K562 (cell line): ENCODE measurements around the gene AGBL1. TPM values are rescaled to one million over a fixed set of nuclear protein-coding genes. Genes with fewer than 3 reads are reported as not detected.

Experiments used
- ATAC-seq: fragments of 200-7000 bp; cut with Tn5 transposase; 3 replicates; pipeline ENCODE4 v1.9.1; 2020; ENCODE audit warnings: moderate library complexity
- BruUV-seq: library from RNA; stranded (reverse); fragments of 400-500 nt; replicated peaks from 2 replicates; lab custom pipeline; 2021; lab: Mats Ljungman, UMichigan
- CTCF ChIA-PET: fragments of 300-600 bp; formaldehyde crosslinking; extraction: SDS; loops from one replicate; lab custom pipeline; 2021; ENCODE audit warnings: low intra/inter-chr PET ratio; lab: Yijun Ruan, JAX
- POLR2A ChIA-PET: fragments of 300-600, 350-650 bp; sonication (Branson Sonifier 250); formaldehyde crosslinking; extraction: SDS; loops from one replicate; lab custom pipeline; 2021; ENCODE audit warnings: antibody characterized with exemption, inconsistent platforms; lab: Yijun Ruan, JAX
- DNase-seq, 4 experiments: peaks; one replicate each; pipeline versions ENCODE4 v3.0.0 to v3.0.0-alpha.2; 2011 to 2018; ENCODE audit warnings: low spot score in 3 of 4, mixed read lengths in 3 of 4; ENCODE audit errors: extremely low read depth in 1 of 4
- FAIRE-seq: peaks from 2 replicates; lab custom pipeline; 2011; peaks lifted over from hg19 to GRCh38; lab: Jason Lieb, UNC
- H2AFZ ChIP-seq: 2 replicates; pipeline ENCODE4 v1.6.0; 2011; ENCODE audit warnings: low read depth, low read length, control low read depth, inconsistent platforms
- H3K27ac ChIP-seq: fragments of 200-600 bp; 3 replicates; pipeline ENCODE4 v1.8.0; 2011; ENCODE audit warnings: low read depth, mild to moderate bottlenecking, control low read depth, inconsistent platforms, low read length, moderate library complexity, mixed read lengths; ENCODE audit errors: extremely low read depth
- H3K27me3 ChIP-seq, 2 experiments: fragments of 300-600 bp in 1 of 2; 2 replicates in 1 of 2; 3 replicates in 1 of 2; pipeline versions ENCODE4 v1.6.0 to v1.8.0; 2011; ENCODE audit warnings: inconsistent platforms in 2 of 2, low read length in 2 of 2, mild to moderate bottlenecking in 1 of 2, mixed read lengths in 1 of 2, moderate library complexity in 1 of 2; ENCODE audit not compliant: control insufficient read depth in 2 of 2, insufficient read depth in 2 of 2
- H3K36me3 ChIP-seq: fragments of 300-600 bp; 3 replicates; pipeline ENCODE4 v1.8.0; 2011; ENCODE audit warnings: mild to moderate bottlenecking, low read length, inconsistent platforms; ENCODE audit not compliant: control insufficient read depth, insufficient read depth
- H3K4me1 ChIP-seq, 2 experiments: fragments of 200-600 bp in 1 of 2; replicated peaks in 1 of 2; 2 replicates in 1 of 2; 3 replicates in 1 of 2; pipeline versions ENCODE4 v1.5.1 to v1.8.0; 2011; ENCODE audit warnings: inconsistent platforms in 2 of 2, low read length in 2 of 2, mild to moderate bottlenecking in 1 of 2, mixed read lengths in 1 of 2, moderate library complexity in 1 of 2; ENCODE audit not compliant: control insufficient read depth in 2 of 2, insufficient read depth in 2 of 2
- H3K4me2 ChIP-seq: 2 replicates; pipeline ENCODE4 v1.6.1; 2011; ENCODE audit warnings: low read length, control low read depth, inconsistent platforms, mixed read lengths; ENCODE audit not compliant: insufficient read depth
- H3K4me3 ChIP-seq: fragments of 200-600 bp; sonication (generic), shearing (Covaris generic); 2 replicates; pipeline ENCODE4 v1.5.1; 2016; ENCODE audit warnings: control low read depth, inconsistent platforms
- H3K79me2 ChIP-seq: fragments of 200-600 bp; 3 replicates; pipeline ENCODE4 v1.8.0; 2011; ENCODE audit warnings: low read length, inconsistent platforms; ENCODE audit not compliant: control insufficient read depth, insufficient read depth
- H3K9ac ChIP-seq, 2 experiments: 2 replicates each; pipeline versions ENCODE4 v1.6.0 to v1.6.1; 2011; ENCODE audit warnings: low read depth in 2 of 2, low read length in 2 of 2, control low read depth in 1 of 2, inconsistent platforms in 1 of 2, mild to moderate bottlenecking in 1 of 2, mixed read lengths in 1 of 2; ENCODE audit not compliant: insufficient read depth in 1 of 2
- H3K9me1 ChIP-seq: one replicate; pipeline ENCODE4 v1.6.0; 2011; ENCODE audit warnings: inconsistent platforms, mild to moderate bottlenecking, low read length, moderate library complexity; ENCODE audit not compliant: control insufficient read depth, insufficient read depth
- H3K9me3 ChIP-seq: replicated peaks from 2 replicates; pipeline ENCODE4 v1.5.1; 2011; ENCODE audit warnings: low read depth, low read length, inconsistent platforms; ENCODE audit not compliant: control insufficient read depth, insufficient read depth
- H4K20me1 ChIP-seq: replicated peaks from 2 replicates; pipeline ENCODE4 v1.6.1; 2011; ENCODE audit warnings: low read length, inconsistent platforms, mixed read lengths; ENCODE audit not compliant: control insufficient read depth, insufficient read depth
- BMI1 ChIP-seq: fragments of 150-350 bp; IDR thresholded peaks from 2 replicates; pipeline ENCODE4 v1.6.1; 2014; ENCODE audit warnings: low read length
- CC2D1A ChIP-seq: fragments of 450-650 bp; IDR thresholded peaks from 2 replicates; pipeline ENCODE4 v1.6.1; 2017; ENCODE audit warnings: mild to moderate bottlenecking
- EWSR1 ChIP-seq: fragments of 450-650 bp; IDR thresholded peaks from 2 replicates; pipeline ENCODE4 v1.6.1; 2018; ENCODE audit warnings: borderline replicate concordance, mild to moderate bottlenecking, low read depth, moderate library complexity; ENCODE audit not compliant: partially characterized antibody
- WGBS: fragments of 100-300 bp; shearing (Covaris generic); methylation state at CpG from one replicate; pipeline ENCODE4 v1.1.6; 2016; ENCODE audit warnings: low coverage, mixed read lengths; ENCODE audit not compliant: insufficient coverage; ENCODE audit errors: missing lambda C conversion rate; 5-methylcytosine and 5-hydroxymethylcytosine counted together
- in situ Hi-C: fragments of 300-500 bp; cut with MboI; formaldehyde crosslinking; loops from 4 replicates; pipeline ENCODE4 v1.15.0; 2018; ENCODE audit warnings: inconsistent platforms, mixed read lengths
- intact Hi-C: fragments of 100-400 bp; cut with micrococcal nuclease; formaldehyde crosslinking; loops from 2 replicates; pipeline ENCODE4 v1.14.2; 2022
- polyA plus RNA-seq, 8 experiments: library from polyadenylated mRNA; depleted of rRNA in 4 of 8; stranded (reverse) in 5 of 8; unstranded in 3 of 8; fragments of >200 nt; fragmentation: Nextera tagmentation in 2 of 8; fragmentation: Illumina TruSeq in 1 of 8; extraction: Ambion mirVana in 2 of 8; extraction: Trizol in 1 of 8; gene quantifications; 2 replicates each; pipeline versions ENCODE4 v1.2.1 to v1.2.3, GENCODE V29; 2011 to 2014; ENCODE audit warnings: inconsistent platforms in 1 of 8, missing spikeins in 1 of 8
- total RNA-seq, 7 experiments: library from RNA; depleted of rRNA in 6 of 7; stranded (reverse); fragments of >200 nt in 6 of 7; fragmentation: Illumina TruSeq in 2 of 7; extraction: Trizol in 2 of 7; gene quantifications; 2 replicates each; pipeline versions ENCODE4 v1.2.1 to v1.2.3, GENCODE V29; 2011 to 2021; ENCODE audit warnings: low replicate concordance in 1 of 7
- TF ChIP-seq, protein P1 (sequence below): fragments of 450-650 bp; formaldehyde crosslinking; IDR thresholded peaks from 2 replicates; pipeline ENCODE4 v1.4.0; 2022; ENCODE audit warnings: mild to moderate bottlenecking, moderate library complexity

AGBL1 gene
- total and polyA plus RNA-seq, 9 of the 15 experiments (the other 6 are each of a cell fraction or from before 2014, with no cell fraction given): not detected

DNA sequence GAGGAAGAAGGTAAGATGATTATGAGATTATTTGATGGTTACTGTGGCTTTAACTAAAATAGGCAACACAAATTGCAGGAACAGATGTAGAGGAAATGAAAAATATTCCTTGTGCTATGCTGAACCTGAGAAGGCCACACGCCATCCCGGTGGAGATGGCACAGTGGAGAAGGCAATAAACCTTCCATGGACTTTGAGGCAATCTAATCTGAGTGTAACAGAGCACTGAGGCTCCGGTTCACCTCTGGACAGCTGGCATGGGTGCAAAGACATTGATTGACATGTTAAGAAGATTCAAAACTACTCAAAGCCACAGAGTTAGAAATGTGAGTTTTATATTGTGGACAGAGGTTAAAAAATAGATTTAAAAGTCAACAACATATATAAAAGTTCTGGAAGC, 535.7 kb downstream of the AGBL1 start (continued):
- TF ChIP-seq, protein P1, sequence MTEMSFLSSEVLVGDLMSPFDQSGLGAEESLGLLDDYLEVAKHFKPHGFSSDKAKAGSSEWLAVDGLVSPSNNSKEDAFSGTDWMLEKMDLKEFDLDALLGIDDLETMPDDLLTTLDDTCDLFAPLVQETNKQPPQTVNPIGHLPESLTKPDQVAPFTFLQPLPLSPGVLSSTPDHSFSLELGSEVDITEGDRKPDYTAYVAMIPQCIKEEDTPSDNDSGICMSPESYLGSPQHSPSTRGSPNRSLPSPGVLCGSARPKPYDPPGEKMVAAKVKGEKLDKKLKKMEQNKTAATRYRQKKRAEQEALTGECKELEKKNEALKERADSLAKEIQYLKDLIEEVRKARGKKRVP (CRISPR knock-in tag): no peak
- no peak for TF ChIP-seq BMI1
- TF ChIP-seq CC2D1A: no peak
- TF ChIP-seq, all 486 proteins: peak for 0

DNA sequence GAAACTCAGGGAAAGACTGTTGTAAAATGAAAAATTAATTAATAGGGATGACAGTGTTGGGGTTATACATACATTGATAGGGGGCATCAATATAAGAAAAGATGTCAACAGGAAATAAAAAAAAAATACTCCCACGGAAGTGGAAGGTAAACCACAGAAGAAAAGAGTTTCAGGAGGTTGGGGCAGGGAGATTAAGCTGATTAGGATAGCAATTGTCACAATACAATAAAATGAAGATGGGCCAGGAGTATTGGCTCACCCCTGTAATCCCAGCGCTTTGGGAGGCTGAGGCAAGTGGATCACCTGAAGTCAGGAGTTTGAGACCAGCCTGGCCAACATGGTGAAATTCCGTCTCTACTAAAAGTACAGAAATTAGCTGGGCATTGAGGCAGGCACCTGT, 536.1 kb downstream of the AGBL1 start:
- in situ Hi-C loops (no loop called here), intact Hi-C loops (no loop called here)
- H3K27me3 ChIP-seq: no peaks in the 10 kb centered on the region
- H2AFZ ChIP-seq: no peak overlapping the region
- 3% methylated on average over 3 of the region's 3 CpGs for WGBS
- H3K4me1 ChIP-seq: no peaks in the 10 kb centered on the region
- FAIRE-seq: no peak
- no peaks in the 10 kb centered on the region for H4K20me1 ChIP-seq
- H3K9ac ChIP-seq: no peak overlapping the region
- TF ChIP-seq EWSR1: no peak
- no peaks in the 10 kb centered on the region for H3K9me1 ChIP-seq
- ATAC-seq: no peak
- no peaks in the 10 kb centered on the region for H3K9me3 ChIP-seq
- ChIA-PET POLR2A (no interaction called here), CTCF (no interaction called here)
- H3K4me2 ChIP-seq: no peak overlapping the region
- BruUV-seq: no TSS peak
- no peak overlapping the region for H3K27ac ChIP-seq
- H3K4me3 ChIP-seq: no peak overlapping the region
- H3K36me3 ChIP-seq: no peaks in the 10 kb centered on the region
- DNase-seq: no peak
- H3K79me2 ChIP-seq: no peaks in the 10 kb centered on the region
